Osteocyte (in vitro differentiated cells): Measurements from ENCODE around the gene PLBD2. TPM values are rescaled to one million over a fixed set of nuclear protein-coding genes. Genes with fewer than 3 reads are reported as not detected.

Source experiments
- DNase-seq: peaks from one replicate; pipeline ENCODE4 v3.0.0; 2021; ENCODE audit warnings: mixed read lengths; ENCODE audit not compliant: unreplicated experiment; ENCODE audit errors: extremely low spot score
- H3K27ac Mint-ChIP-seq: one replicate; pipeline ENCODE4 v1.8.0; 2021; ENCODE audit warnings: mild to moderate bottlenecking, mixed read lengths; ENCODE audit not compliant: unreplicated experiment
- H3K27me3 Mint-ChIP-seq: one replicate; pipeline ENCODE4 v1.8.0; 2021; ENCODE audit warnings: mixed read lengths; ENCODE audit not compliant: unreplicated experiment
- H3K36me3 Mint-ChIP-seq: one replicate; pipeline ENCODE4 v1.8.0; 2021; ENCODE audit warnings: mixed read lengths; ENCODE audit not compliant: unreplicated experiment
- H3K4me1 Mint-ChIP-seq: one replicate; pipeline ENCODE4 v1.8.0; 2021; ENCODE audit warnings: mixed read lengths; ENCODE audit not compliant: unreplicated experiment
- H3K4me3 Mint-ChIP-seq: one replicate; pipeline ENCODE4 v1.8.0; 2021; ENCODE audit warnings: mild to moderate bottlenecking, moderate library complexity, mixed read lengths; ENCODE audit not compliant: unreplicated experiment
- H3K9me3 Mint-ChIP-seq: one replicate; pipeline ENCODE4 v1.8.0; 2021; ENCODE audit warnings: mixed read lengths; ENCODE audit not compliant: unreplicated experiment
- CTCF ChIP-seq: fragments of 200-600 bp; sonication (generic); IDR thresholded peaks from 2 replicates; pipeline ENCODE4 v1.5.0; 2021; ENCODE audit warnings: antibody characterized with exemption, mild to moderate bottlenecking, moderate library complexity
- long read RNA-seq: library from polyadenylated mRNA; unstranded; transcript quantifications from one replicate; pipeline ENCODE4 v2.0.0, GENCODE V29; 2021
- total RNA-seq: library from RNA; stranded (reverse); gene quantifications from 2 replicates; pipeline ENCODE4 v1.2.1, GENCODE V29; 2021

PLBD2 gene
- 103 and 109 TPM in 2 replicates for total RNA-seq
- long read RNA-seq, partial matches to known transcripts, result 0 of 3 reads
- long read RNA-seq, other reads (novel, unspliced or antisense), result 3 of 3 reads

- Mint-ChIP-seq H3K27ac (peak within 1 kb of the TSS; percentile 69), H3K4me3 (peak within 1 kb of the TSS; percentile 84), H3K4me1 (peaks cover 13% of the 10 kb centered on the region), H3K9me3 (no peaks in the 10 kb centered on the region), H3K36me3 (peaks cover 2% of the 10 kb centered on the region), H3K27me3 (peaks cover 3% of the 10 kb centered on the region)
- DNase-seq, result peak; percentile 98
- peak; percentile 24 for TF ChIP-seq CTCF
Observed at GRCh38 chr12:113358381-113359132, at the start of gene PLBD2. Gene PLBD2 (plus strand): TSS chr12:113358587. CDS start chr12:113358601, 14 bp downstream.

DNA sequence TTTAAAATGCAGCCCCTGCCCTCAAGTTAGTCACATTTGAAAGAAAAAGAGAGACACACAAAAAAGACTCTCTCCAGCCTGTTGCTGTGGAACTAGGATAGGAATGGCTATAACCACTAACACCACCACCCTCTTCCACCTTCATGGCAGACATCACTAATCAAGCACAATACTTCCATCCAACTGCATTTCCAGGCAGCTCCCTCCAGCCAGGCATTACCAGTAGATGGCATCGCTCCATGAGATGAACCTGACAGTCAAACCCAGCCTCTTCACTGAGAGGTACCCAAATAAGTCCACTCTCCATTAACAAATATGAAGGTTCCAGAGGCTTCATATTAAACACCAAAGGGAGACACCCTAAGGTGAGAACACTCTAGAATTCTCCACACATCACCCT is 47.9 kb upstream of the PLBD2 start:
- TF ChIP-seq CTCF, result no peak
- DNase-seq, result no peak
- Mint-ChIP-seq H3K4me1 (no peaks in the 10 kb centered on the region), H3K27me3 (no peaks in the 10 kb centered on the region), H3K36me3 (peaks cover 26% of the 10 kb centered on the region), H3K4me3 (no peak overlapping the region), H3K9me3 (no peaks in the 10 kb centered on the region), H3K27ac (no peak overlapping the region)

- Mint-ChIP-seq H3K27me3 (no peaks in the 10 kb centered on the region), H3K36me3 (peaks cover 34% of the 10 kb centered on the region), H3K4me3 (no peak overlapping the region), H3K9me3 (no peaks in the 10 kb centered on the region), H3K4me1 (no peaks in the 10 kb centered on the region), H3K27ac (no peak overlapping the region)
- DNase-seq, result no peak
- no peak for TF ChIP-seq CTCF
Observed at GRCh38 chr12:113314121-113314529, 44.3 kb upstream of the PLBD2 start.

DNA sequence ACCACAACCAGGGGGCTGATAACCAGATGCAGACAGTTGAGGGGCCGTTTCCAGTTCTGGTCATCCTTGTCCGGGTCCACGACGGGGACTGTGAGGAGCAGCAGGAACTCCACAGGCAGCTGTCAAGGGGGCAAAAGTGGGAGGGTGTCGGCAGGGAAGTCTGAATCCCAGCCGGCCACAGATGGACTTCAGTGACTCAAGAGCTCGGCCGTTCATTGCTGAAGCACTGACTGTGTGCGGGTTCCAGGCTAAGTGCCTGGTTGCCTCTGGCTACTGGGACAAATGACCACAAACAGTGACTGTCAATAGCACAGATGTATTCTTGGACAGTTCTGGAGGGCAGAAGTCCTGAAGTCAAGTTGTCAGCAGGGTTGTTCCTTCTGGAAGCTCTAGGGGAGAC is 43.0 kb upstream of the PLBD2 start:
- no peak for DNase-seq
- H3K27ac Mint-ChIP-seq, result no peak overlapping the region
- H3K9me3 Mint-ChIP-seq, result no peaks in the 10 kb centered on the region
- TF ChIP-seq CTCF, result no peak
- no peak overlapping the region for H3K4me3 Mint-ChIP-seq
- peaks cover 33% of the 10 kb centered on the region for H3K36me3 Mint-ChIP-seq
- H3K27me3 Mint-ChIP-seq, result no peaks in the 10 kb centered on the region
- H3K4me1 Mint-ChIP-seq, result peaks cover 2% of the 10 kb centered on the region

DNA sequence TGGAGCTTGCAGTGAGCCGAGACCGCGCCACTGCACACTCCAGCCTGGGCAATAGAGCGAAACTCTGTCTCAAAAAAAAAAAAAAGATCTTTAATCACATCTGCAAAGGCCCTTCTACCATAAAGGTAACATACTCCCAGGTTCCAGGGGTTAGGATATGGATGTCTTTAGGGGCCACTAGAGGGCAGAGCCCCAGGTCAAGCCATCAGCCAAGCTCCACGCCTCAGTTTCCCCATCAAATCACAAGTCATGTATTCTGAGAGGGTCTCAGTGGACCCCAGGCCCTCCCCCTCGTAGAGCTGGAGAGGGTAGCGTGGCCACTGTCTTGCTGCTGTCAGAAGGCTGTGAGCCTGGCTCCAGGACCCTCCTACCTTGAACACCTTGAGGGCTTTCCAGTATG is 42.2 kb upstream of the PLBD2 start:
- peaks cover 31% of the 10 kb centered on the region for H3K36me3 Mint-ChIP-seq

More for the DNA sequence above, 42.2 kb upstream of the PLBD2 start:
- H3K4me1 Mint-ChIP-seq, result peaks cover 2% of the 10 kb centered on the region
- H3K9me3 Mint-ChIP-seq, result no peaks in the 10 kb centered on the region
- H3K27ac Mint-ChIP-seq, result no peak overlapping the region
- no peak for DNase-seq
- H3K4me3 Mint-ChIP-seq, result no peak overlapping the region
- H3K27me3 Mint-ChIP-seq, result no peaks in the 10 kb centered on the region
- peak; percentile 8 for TF ChIP-seq CTCF
